HepG2 (cell line): ENCODE data around the gene GUCY1A1. TPM values are rescaled to one million over a fixed set of nuclear protein-coding genes. Genes with fewer than 3 reads are reported as not detected.

Experiments used
- ATAC-seq: fragments of 200-7000 bp; cut with Tn5 transposase; 3 replicates; pipeline ENCODE4 v1.9.1; 2020; ENCODE audit warnings: mild to moderate bottlenecking, moderate library complexity
- BruUV-seq: library from RNA; stranded (reverse); fragments of 400-500 nt; replicated peaks from 2 replicates; lab custom pipeline; 2021; lab: Mats Ljungman, UMichigan
- CTCF ChIA-PET: fragments of 300-600 bp; formaldehyde crosslinking; extraction: SDS; loops from one replicate; lab custom pipeline; 2021; ENCODE audit warnings: low total read pairs, inconsistent platforms, low intra/inter-chr PET ratio; lab: Yijun Ruan, JAX
- POLR2A ChIA-PET: fragments of 350-600 bp; sonication (Branson Sonifier 250); formaldehyde crosslinking; loops from one replicate; lab custom pipeline; 2020; ENCODE audit warnings: antibody characterized with exemption, inconsistent platforms; lab: Yijun Ruan, JAX
- DNase-seq: peaks from one replicate; pipeline ENCODE4 v3.0.0-alpha.2; 2015; ENCODE audit warnings: low spot score
- FAIRE-seq: peaks from 3 replicates; lab custom pipeline; 2011; peaks lifted over from hg19 to GRCh38; lab: Jason Lieb, UNC
- H2AFZ ChIP-seq: one replicate; pipeline ENCODE4 v1.6.1; 2011; ENCODE audit warnings: low read length, inconsistent platforms
- H3K27ac ChIP-seq: fragments of 300-600 bp; 3 replicates; pipeline ENCODE4 v1.8.0; 2011; ENCODE audit warnings: mixed run types, mild to moderate bottlenecking, mixed read lengths, low read length, inconsistent platforms; ENCODE audit not compliant: insufficient read depth; ENCODE audit errors: extremely low read length
- H3K27me3 ChIP-seq, 2 experiments: fragments of 200-600 bp in 1 of 2; 2 replicates in 1 of 2; 3 replicates in 1 of 2; pipeline versions ENCODE4 v1.6.0 to v1.8.0; 2011; ENCODE audit warnings: low read length in 2 of 2, mild to moderate bottlenecking in 2 of 2, moderate library complexity in 2 of 2, inconsistent platforms in 1 of 2; ENCODE audit not compliant: insufficient read depth in 2 of 2, control insufficient read depth in 1 of 2
- H3K36me3 ChIP-seq, 2 experiments: fragments of 200-600 bp in 1 of 2; replicated peaks in 1 of 2; 2 replicates in 1 of 2; 3 replicates in 1 of 2; pipeline versions ENCODE4 v1.5.1 to v1.8.0; 2011; ENCODE audit warnings: low read length in 2 of 2, inconsistent platforms in 1 of 2; ENCODE audit not compliant: insufficient read depth in 2 of 2, control insufficient read depth in 1 of 2
- H3K4me1 ChIP-seq: 2 replicates; pipeline ENCODE4 v1.5.1; 2012; ENCODE audit warnings: low read length, inconsistent platforms; ENCODE audit not compliant: insufficient read depth
- H3K4me2 ChIP-seq: 2 replicates; pipeline ENCODE4 v1.6.0; 2011; ENCODE audit warnings: low read depth, low read length, inconsistent platforms
- H3K4me3 ChIP-seq, 3 experiments: fragments of 200-600 bp in 1 of 3; sonication (generic), shearing (Covaris generic) in 1 of 3; replicated peaks in 1 of 3; 2 replicates each; pipeline ENCODE4 v1.5.1; 2011 to 2016; ENCODE audit warnings: low read length in 3 of 3, inconsistent platforms in 2 of 3, low read depth in 2 of 3, mild to moderate bottlenecking in 2 of 3, control low read depth in 1 of 3, mixed read lengths in 1 of 3; ENCODE audit not compliant: insufficient read depth in 1 of 3
- H3K79me2 ChIP-seq: one replicate; pipeline ENCODE4 v1.6.1; 2011; ENCODE audit warnings: low read length, inconsistent platforms; ENCODE audit not compliant: insufficient read depth
- H3K9ac ChIP-seq: 2 replicates; pipeline ENCODE4 v1.6.0; 2011; ENCODE audit warnings: mild to moderate bottlenecking, low read depth, low read length, inconsistent platforms; ENCODE audit not compliant: insufficient read depth
- H3K9me3 ChIP-seq: 2 replicates; pipeline ENCODE4 v1.5.1; 2012; ENCODE audit warnings: mild to moderate bottlenecking, low read length
- H4K20me1 ChIP-seq: 2 replicates; pipeline ENCODE4 v1.6.0; 2011; ENCODE audit warnings: inconsistent platforms, mild to moderate bottlenecking, low read length, moderate library complexity; ENCODE audit not compliant: insufficient read depth
- ATF7 ChIP-seq, 2 experiments: fragments of 450-650 bp in 1 of 2; sonication (generic) in 1 of 2; formaldehyde crosslinking in 1 of 2; IDR thresholded peaks; 2 replicates each; pipeline versions ENCODE4 v1.4.0 to v1.6.1; 2016 to 2020; ENCODE audit warnings: antibody characterized with exemption in 1 of 2, mild to moderate bottlenecking in 1 of 2, missing genetic modification reagents in 1 of 2
- HNRNPUL1 ChIP-seq: fragments of 200-400 bp; formaldehyde crosslinking; IDR thresholded peaks from 2 replicates; pipeline ENCODE4 v1.6.1; 2017; ENCODE audit warnings: low read depth, mild to moderate bottlenecking, low read length, moderate library complexity
- NAIF1 ChIP-seq: sonication (generic); formaldehyde crosslinking; IDR thresholded peaks from 2 replicates; pipeline ENCODE4 v1.5.0; 2020; ENCODE audit warnings: mild to moderate bottlenecking, missing genetic modification reagents, borderline replicate concordance
- NFE2L1 ChIP-seq: sonication (generic); formaldehyde crosslinking; IDR thresholded peaks from 2 replicates; pipeline ENCODE4 v1.4.0; 2020; ENCODE audit warnings: missing genetic modification reagents, mild to moderate bottlenecking, borderline replicate concordance
- NFKBIZ ChIP-seq: IDR thresholded peaks from 2 replicates; pipeline ENCODE4 v1.6.1; 2018; ENCODE audit warnings: missing genetic modification reagents, missing compliant biosample characterization
- NPAS2 ChIP-seq: sonication (generic); formaldehyde crosslinking; IDR thresholded peaks from 2 replicates; pipeline ENCODE4 v1.8.0; 2022; ENCODE audit warnings: mild to moderate bottlenecking, missing genetic modification reagents, borderline replicate concordance
- NR1H2 ChIP-seq: sonication (generic); formaldehyde crosslinking; IDR thresholded peaks from 2 replicates; pipeline ENCODE4 v1.8.1; 2022; ENCODE audit warnings: low read depth, missing genetic modification reagents, borderline replicate concordance
- PPARG ChIP-seq: conservative IDR thresholded peaks from 2 replicates; pipeline ENCODE4 v1.6.1; 2016; ENCODE audit warnings: missing biosample characterization, missing genetic modification reagents
- RAD51 ChIP-seq: fragments of 450-650 bp; IDR thresholded peaks from 2 replicates; pipeline ENCODE4 v1.6.1; 2016; ENCODE audit warnings: borderline replicate concordance
- SMAD3 ChIP-seq: sonication (generic); formaldehyde crosslinking; IDR thresholded peaks from 2 replicates; pipeline ENCODE4 v1.4.0; 2020; ENCODE audit warnings: missing genetic modification reagents
- ZBTB7B ChIP-seq: sonication (generic); formaldehyde crosslinking; IDR thresholded peaks from 2 replicates; pipeline ENCODE4 v1.4.0; 2020; ENCODE audit warnings: missing genetic modification reagents
- ZNF883 ChIP-seq: sonication (generic); formaldehyde crosslinking; IDR thresholded peaks from 2 replicates; pipeline ENCODE4 v1.5.1; 2020; ENCODE audit warnings: mild to moderate bottlenecking, missing genetic modification reagents; ENCODE audit errors: not compliant biosample characterization
- WGBS: methylation state at CpG from one replicate; pipeline ENCODE4 v1.1.6; 2017; ENCODE audit warnings: low lambda C conversion rate; 5-methylcytosine and 5-hydroxymethylcytosine counted together
- in situ Hi-C: cut with HindIII; loops from 2 replicates; pipeline ENCODE4 v1.10.0; 2017; ENCODE audit warnings: low pct_unique_long_range_greater_than_20kb; ENCODE audit not compliant: extremely low pct_ligation_motif_present
- intact Hi-C: fragments of 100-400 bp; cut with micrococcal nuclease; formaldehyde crosslinking; loops from one replicate; pipeline ENCODE4 v1.10.0; 2022; ENCODE audit not compliant: unreplicated experiment
- polyA plus RNA-seq, 8 experiments: library from polyadenylated mRNA; depleted of rRNA in 3 of 8; stranded (reverse) in 7 of 8; unstranded in 1 of 8; fragments of >200 nt; fragmentation: Illumina TruSeq in 4 of 8; extraction: Trizol in 4 of 8; gene quantifications; 2 replicates each; pipeline versions ENCODE4 v1.2.1 to v1.2.3, GENCODE V29; 2011 to 2016; ENCODE audit warnings: low read depth in 4 of 8, missing spikeins in 1 of 8, mixed read lengths in 1 of 8; ENCODE audit not compliant: insufficient read depth in 1 of 8
- total RNA-seq, 5 experiments: library from RNA; depleted of rRNA; stranded (reverse); fragments of >200 nt; fragmentation: Illumina TruSeq; extraction: Trizol; gene quantifications; 2 replicates each; pipeline ENCODE4 v1.2.3, GENCODE V29; 2016; ENCODE audit warnings: low read depth in 1 of 5
- TF ChIP-seq, protein P1 (sequence below): sonication (generic); formaldehyde crosslinking; IDR thresholded peaks from 2 replicates; pipeline ENCODE4 v1.5.0; 2020; ENCODE audit warnings: mild to moderate bottlenecking, missing genetic modification reagents
- TF ChIP-seq, protein P2 (sequence below): IDR thresholded peaks from 2 replicates; pipeline ENCODE4 v1.6.1; 2016; ENCODE audit warnings: control low read depth
- TF ChIP-seq, protein P3 (sequence below): sonication (generic); formaldehyde crosslinking; IDR thresholded peaks from 2 replicates; pipeline ENCODE4 v1.4.0; 2020; ENCODE audit warnings: missing genetic modification reagents

The GUCY1A1 gene
- total and polyA plus RNA-seq, 2 of the 13 experiments (the other 11 are each of a cell fraction or from before 2014, with no cell fraction given) = not detected

DNA sequence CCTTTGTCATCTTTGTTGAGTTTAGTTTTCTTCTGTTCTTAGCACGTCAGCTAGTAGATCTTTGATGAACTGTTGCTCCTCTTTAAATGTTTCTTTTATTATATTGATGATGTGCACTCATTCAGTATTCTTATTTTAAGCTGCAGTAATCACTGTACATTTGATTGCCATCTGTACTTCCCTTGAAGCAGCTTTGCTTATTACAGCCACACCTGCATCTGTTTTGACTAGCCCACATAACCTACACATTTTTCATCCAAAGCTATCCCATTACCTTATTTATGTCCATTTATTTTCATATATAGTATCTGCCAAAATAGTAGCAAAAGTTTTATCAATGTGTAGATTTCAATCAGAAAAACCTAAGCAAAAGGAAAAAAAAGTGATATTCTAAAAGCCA is 68.3 kb downstream of the GUCY1A1 start:
- Histone ChIP-seq H3K4me2 (no peak overlapping the region), H3K9ac (no peak overlapping the region), H3K9me3 (no peaks in the 10 kb centered on the region), H3K27me3 (no peaks in the 10 kb centered on the region; a peak in 1 of 5 replicates), H2AFZ (no peak overlapping the region), H3K4me3 (no peak overlapping the region), H3K79me2 (no peaks in the 10 kb centered on the region), H3K36me3 (no peaks in the 10 kb centered on the region), H3K4me1 (no peaks in the 10 kb centered on the region), H3K27ac (no peak overlapping the region), H4K20me1 (no peaks in the 10 kb centered on the region)
- in situ Hi-C loops (no loop called here), intact Hi-C loops (no loop called here)
- TF ChIP-seq RAD51 (no peak), HNRNPUL1 (no peak), NR1H2 (CRISPR knock-in tag) (no peak), SMAD3 (CRISPR knock-in tag) (no peak), ZNF883 (no peak), NFKBIZ (no peak), NPAS2 (CRISPR knock-in tag) (no peak), PPARG (CRISPR knock-in tag) (no peak), ATF7 (IDR thresholded peaks at IDR 0.05) (no peak), ATF7 (CRISPR knock-in tag; IDR thresholded peaks at IDR 0.05) (no peak), NFE2L1 (CRISPR knock-in tag) (no peak), ZBTB7B (CRISPR knock-in tag) (no peak), NAIF1 (CRISPR knock-in tag) (no peak)
- TF ChIP-seq, protein P1, sequence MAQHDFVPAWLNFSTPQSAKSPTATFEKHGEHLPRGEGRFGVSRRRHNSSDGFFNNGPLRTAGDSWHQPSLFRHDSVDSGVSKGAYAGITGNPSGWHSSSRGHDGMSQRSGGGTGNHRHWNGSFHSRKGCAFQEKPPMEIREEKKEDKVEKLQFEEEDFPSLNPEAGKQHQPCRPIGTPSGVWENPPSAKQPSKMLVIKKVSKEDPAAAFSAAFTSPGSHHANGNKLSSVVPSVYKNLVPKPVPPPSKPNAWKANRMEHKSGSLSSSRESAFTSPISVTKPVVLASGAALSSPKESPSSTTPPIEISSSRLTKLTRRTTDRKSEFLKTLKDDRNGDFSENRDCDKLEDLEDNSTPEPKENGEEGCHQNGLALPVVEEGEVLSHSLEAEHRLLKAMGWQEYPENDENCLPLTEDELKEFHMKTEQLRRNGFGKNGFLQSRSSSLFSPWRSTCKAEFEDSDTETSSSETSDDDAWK (CRISPR knock-in tag) = no peak
- TF ChIP-seq, protein P2, sequence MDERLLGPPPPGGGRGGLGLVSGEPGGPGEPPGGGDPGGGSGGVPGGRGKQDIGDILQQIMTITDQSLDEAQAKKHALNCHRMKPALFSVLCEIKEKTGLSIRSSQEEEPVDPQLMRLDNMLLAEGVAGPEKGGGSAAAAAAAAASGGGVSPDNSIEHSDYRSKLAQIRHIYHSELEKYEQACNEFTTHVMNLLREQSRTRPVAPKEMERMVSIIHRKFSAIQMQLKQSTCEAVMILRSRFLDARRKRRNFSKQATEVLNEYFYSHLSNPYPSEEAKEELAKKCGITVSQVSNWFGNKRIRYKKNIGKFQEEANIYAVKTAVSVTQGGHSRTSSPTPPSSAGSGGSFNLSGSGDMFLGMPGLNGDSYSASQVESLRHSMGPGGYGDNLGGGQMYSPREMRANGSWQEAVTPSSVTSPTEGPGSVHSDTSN (CRISPR knock-in tag) = no peak
- TF ChIP-seq, protein P3, sequence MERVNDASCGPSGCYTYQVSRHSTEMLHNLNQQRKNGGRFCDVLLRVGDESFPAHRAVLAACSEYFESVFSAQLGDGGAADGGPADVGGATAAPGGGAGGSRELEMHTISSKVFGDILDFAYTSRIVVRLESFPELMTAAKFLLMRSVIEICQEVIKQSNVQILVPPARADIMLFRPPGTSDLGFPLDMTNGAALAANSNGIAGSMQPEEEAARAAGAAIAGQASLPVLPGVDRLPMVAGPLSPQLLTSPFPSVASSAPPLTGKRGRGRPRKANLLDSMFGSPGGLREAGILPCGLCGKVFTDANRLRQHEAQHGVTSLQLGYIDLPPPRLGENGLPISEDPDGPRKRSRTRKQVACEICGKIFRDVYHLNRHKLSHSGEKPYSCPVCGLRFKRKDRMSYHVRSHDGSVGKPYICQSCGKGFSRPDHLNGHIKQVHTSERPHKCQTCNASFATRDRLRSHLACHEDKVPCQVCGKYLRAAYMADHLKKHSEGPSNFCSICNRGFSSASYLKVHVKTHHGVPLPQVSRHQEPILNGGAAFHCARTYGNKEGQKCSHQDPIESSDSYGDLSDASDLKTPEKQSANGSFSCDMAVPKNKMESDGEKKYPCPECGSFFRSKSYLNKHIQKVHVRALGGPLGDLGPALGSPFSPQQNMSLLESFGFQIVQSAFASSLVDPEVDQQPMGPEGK (CRISPR knock-in tag) = no peak
- ChIA-PET POLR2A (no interaction called here), CTCF (no interaction called here)
- DNase-seq (no peak), FAIRE-seq (no peak), ATAC-seq (no peak)
- no TSS peak for BruUV-seq
- WGBS = 10% methylated on average over 1 of the region's 1 CpG
